A549 (cell line): ENCODE measurements around the gene TFRC. TPM values are rescaled to one million over a fixed set of nuclear protein-coding genes. Genes with fewer than 3 reads are reported as not detected.

Experiments used
- ATAC-seq, 2 experiments: fragments of 200-7000 bp in 1 of 2; fragments of >200 bp in 1 of 2; cut with Nextera tagmentation in 1 of 2; cut with Tn5 transposase in 1 of 2; 3 replicates each; pipeline versions ENCODE4 v1.8.0 to v1.9.1; 2018 to 2020; ENCODE audit warnings: mild to moderate bottlenecking in 1 of 2, moderate library complexity in 1 of 2
- CTCF ChIA-PET: fragments of 300-600 bp; sonication (Branson Sonifier 250); formaldehyde crosslinking; extraction: SDS; loops from one replicate; lab custom pipeline; 2021; ENCODE audit warnings: antibody characterized with exemption, inconsistent platforms; lab: Yijun Ruan, JAX
- POLR2A ChIA-PET: fragments of 350-600 bp; formaldehyde crosslinking; extraction: SDS; loops from one replicate; lab custom pipeline; 2021; ENCODE audit warnings: antibody characterized with exemption, inconsistent platforms; lab: Yijun Ruan, JAX
- DNase-seq, 2 experiments: peaks; one replicate each; pipeline versions ENCODE4 v3.0.0 to v3.0.0-alpha.2; 2011 to 2016; ENCODE audit warnings: low read depth in 1 of 2, low spot score in 1 of 2
- FAIRE-seq: peaks from 2 replicates; lab custom pipeline; 2011; peaks lifted over from hg19 to GRCh38; lab: Jason Lieb, UNC
- H3K27ac ChIP-seq, 2 experiments: fragments of >200 bp; sonication (Bioruptor Twin); formaldehyde crosslinking; 3 replicates each; pipeline ENCODE4 v1.5.1; 2016 to 2017
- H3K4me1 ChIP-seq: fragments of >200 bp; sonication (Bioruptor Twin); formaldehyde crosslinking; 3 replicates; pipeline ENCODE4 v1.6.1; 2016
- H3K4me2 ChIP-seq: fragments of >200 bp; sonication (Bioruptor Twin); formaldehyde crosslinking; 3 replicates; pipeline ENCODE4 v1.6.1; 2016
- H3K4me3 ChIP-seq: fragments of >200 bp; sonication (Bioruptor Twin); formaldehyde crosslinking; 3 replicates; pipeline ENCODE4 v1.5.1; 2016
- H3K9me3 ChIP-seq: fragments of >200 bp; sonication (Bioruptor Twin); formaldehyde crosslinking; 3 replicates; pipeline ENCODE4 v1.6.1; 2016
- BCL3 ChIP-seq: fragments of >200 bp; sonication (Bioruptor Twin); formaldehyde crosslinking; IDR thresholded peaks from 3 replicates; pipeline ENCODE4 v1.6.1; 2016
- CBX2 ChIP-seq: fragments of 200-600 bp; sonication (generic); IDR thresholded peaks from 2 replicates; pipeline ENCODE4 v1.6.1; 2016; ENCODE audit warnings: low read depth, mild to moderate bottlenecking, borderline replicate concordance
- CHD4 ChIP-seq: fragments of 200-600 bp; sonication (generic); IDR thresholded peaks from 2 replicates; pipeline ENCODE4 v1.6.1; 2016; ENCODE audit warnings: antibody characterized with exemption, mild to moderate bottlenecking, borderline replicate concordance
- EP300 ChIP-seq, 2 experiments: fragments of >200 bp; sonication (Bioruptor Twin); formaldehyde crosslinking; IDR thresholded peaks; 2 replicates in 1 of 2; 3 replicates in 1 of 2; pipeline ENCODE4 v1.6.1; 2016 to 2017
- FOSB ChIP-seq: fragments of 250-450 bp; sonication (Bioruptor Pico); IDR thresholded peaks from 2 replicates; pipeline ENCODE4 v1.5.0; 2020; ENCODE audit warnings: mild to moderate bottlenecking, moderate library complexity
- FOSL2 ChIP-seq, 2 experiments: fragments of 450-650 bp in 1 of 2; fragments of >200 bp in 1 of 2; sonication (Bioruptor Twin) in 1 of 2; formaldehyde crosslinking; IDR thresholded peaks; 2 replicates each; pipeline versions ENCODE4 v1.5.0 to v1.6.1; 2016 to 2020; ENCODE audit warnings: mild to moderate bottlenecking in 1 of 2, moderate library complexity in 1 of 2
- FOXS1 ChIP-seq: fragments of 250-450 bp; sonication (Bioruptor Pico); IDR thresholded peaks from 2 replicates; pipeline ENCODE4 v1.5.0; 2020; ENCODE audit warnings: mild to moderate bottlenecking, moderate library complexity
- GATA3 ChIP-seq: IDR thresholded peaks from 2 replicates; pipeline ENCODE4 v1.6.1; 2012; ENCODE audit warnings: borderline replicate concordance
- HOXB13 ChIP-seq: fragments of 250-450 bp; sonication (Bioruptor Pico); IDR thresholded peaks from 2 replicates; pipeline ENCODE4 v1.5.0; 2020; ENCODE audit warnings: low read depth, mild to moderate bottlenecking, moderate library complexity
- HOXB5 ChIP-seq: fragments of 250-450 bp; sonication (Bioruptor Pico); IDR thresholded peaks from 2 replicates; pipeline ENCODE4 v1.5.0; 2020; ENCODE audit warnings: mild to moderate bottlenecking, moderate library complexity
- JUN ChIP-seq, 2 experiments: fragments of >200 bp; sonication (Bioruptor Twin); formaldehyde crosslinking; IDR thresholded peaks; 2 replicates in 1 of 2; 3 replicates in 1 of 2; pipeline ENCODE4 v1.6.1; 2016 to 2017
- MYC ChIP-seq: IDR thresholded peaks from 2 replicates; pipeline ENCODE4 v1.6.1; 2012; ENCODE audit warnings: mild to moderate bottlenecking, inconsistent platforms, low read length, improper control_type of control experiment, borderline replicate concordance
- NPAS2 ChIP-seq: fragments of 250-450 bp; sonication (Bioruptor Pico); IDR thresholded peaks from 2 replicates; pipeline ENCODE4 v1.8.0; 2022; ENCODE audit warnings: mild to moderate bottlenecking, moderate library complexity, borderline replicate concordance
- POLR2A ChIP-seq: IDR thresholded peaks from 2 replicates; pipeline ENCODE4 v1.6.1; 2012; ENCODE audit warnings: mild to moderate bottlenecking, low read length
- POLR2AphosphoS2 ChIP-seq: conservative IDR thresholded peaks from 2 replicates; pipeline ENCODE4 v1.6.1; 2012; ENCODE audit warnings: low read length, improper control_type of control experiment, inconsistent platforms
- REST ChIP-seq: fragments of 200-600 bp; sonication (generic); IDR thresholded peaks from 2 replicates; pipeline ENCODE4 v1.6.1; 2016; ENCODE audit warnings: antibody characterized with exemption, mild to moderate bottlenecking, moderate library complexity
- RFX5 ChIP-seq: fragments of 450-650 bp; IDR thresholded peaks from 2 replicates; pipeline ENCODE4 v1.7.1; 2014; ENCODE audit warnings: antibody characterized with exemption, mild to moderate bottlenecking, moderate library complexity
- RNF2 ChIP-seq: fragments of 200-600 bp; sonication (generic); IDR thresholded peaks from 2 replicates; pipeline ENCODE4 v1.6.1; 2016; ENCODE audit warnings: low read depth, mild to moderate bottlenecking, antibody characterized with exemption, moderate library complexity, borderline replicate concordance
- SMC3 ChIP-seq: fragments of >200 bp; sonication (Bioruptor Twin); formaldehyde crosslinking; IDR thresholded peaks from 3 replicates; pipeline ENCODE4 v1.6.1; 2018; ENCODE audit warnings: inconsistent platforms
- TFCP2L1 ChIP-seq: fragments of 250-450 bp; sonication (Bioruptor Pico); IDR thresholded peaks from 2 replicates; pipeline ENCODE4 v1.5.0; 2021; ENCODE audit warnings: mild to moderate bottlenecking
- TP53 ChIP-seq: fragments of 250-450 bp; sonication (Bioruptor Pico); IDR thresholded peaks from 2 replicates; pipeline ENCODE4 v1.5.0; 2021; ENCODE audit warnings: mild to moderate bottlenecking, moderate library complexity
- USF2 ChIP-seq: fragments of 450-650 bp; IDR thresholded peaks from 2 replicates; pipeline ENCODE4 v1.6.1; 2014; ENCODE audit warnings: antibody characterized with exemption
- ZC3H11A ChIP-seq: fragments of 450-650 bp; IDR thresholded peaks from 2 replicates; pipeline ENCODE4 v1.6.1; 2014; ENCODE audit warnings: antibody characterized with exemption, mild to moderate bottlenecking
- ZFP36 ChIP-seq: fragments of 450-650 bp; IDR thresholded peaks from 2 replicates; pipeline ENCODE4 v1.6.1; 2014; ENCODE audit warnings: borderline replicate concordance; ENCODE audit not compliant: partially characterized antibody
- WGBS: methylation state at CpG from one replicate; pipeline ENCODE4 v1.1.6; 2017; ENCODE audit errors: missing lambda C conversion rate; 5-methylcytosine and 5-hydroxymethylcytosine counted together
- polyA plus RNA-seq, 4 experiments: library from polyadenylated mRNA; depleted of rRNA in 3 of 4; stranded (reverse); fragments of >200 nt; fragmentation: RNase III in 1 of 4; extraction: RNeasy Plus Mini Kit Qiagen cat#74134 plus additional on column Dnase treatment in 1 of 4; gene quantifications; 2 replicates in 3 of 4; 3 replicates in 1 of 4; pipeline ENCODE4 v1.2.3, GENCODE V29; 2011 to 2017

The TFRC gene
- polyA plus RNA-seq, 2 of the 4 experiments (the other 2 are of a cell fraction): 132 to 147 TPM

- no peak for TF ChIP-seq RNF2
- peak; percentile 48; the same call in 1 of the 2 replicates for TF ChIP-seq GATA3
- no peak for TF ChIP-seq FOXS1 (CRISPR knock-in tag)
- TF ChIP-seq FOSL2 (IDR thresholded peaks at IDR 0.05): no peak
- peak; percentile 38 for TF ChIP-seq FOSL2 (CRISPR knock-in tag; IDR thresholded peaks at IDR 0.05)
- TF ChIP-seq HOXB13: no peak
- TF ChIP-seq HOXB5 (CRISPR knock-in tag): no peak
- no peak for TF ChIP-seq ZFP36
- no peak for TF ChIP-seq SMC3
- TF ChIP-seq POLR2AphosphoS2: no peak
- no peak for TF ChIP-seq MYC
- TF ChIP-seq CBX2: no peak
- peak; percentile 98 for TF ChIP-seq POLR2A
- TF ChIP-seq JUN (IDR thresholded peaks at IDR 0.05): peak; percentile 60 to 92; a peak in 4 of 5 replicates
- no peak for TF ChIP-seq TP53
- peak; percentile 93 for TF ChIP-seq BCL3
- no peak for TF ChIP-seq NPAS2 (CRISPR knock-in tag)
- no peak for TF ChIP-seq FOSB (CRISPR knock-in tag)
- TF ChIP-seq EP300 (IDR thresholded peaks at IDR 0.05): no peak
- no peak for TF ChIP-seq RFX5
- TF ChIP-seq REST: peak; percentile 73
- TF ChIP-seq USF2: no peak
- no peak for TF ChIP-seq CHD4
- TF ChIP-seq ZC3H11A: no peak
These were observed at the start of gene TFRC (continued) for GRCh38 chr3:196081834-196082618.

GRCh38 chr3:196128172-196128843 lies 46.4 kb upstream of the TFRC start:
- FAIRE-seq (no peak), ATAC-seq (no peak), DNase-seq (no peak)
- H3K4me1 ChIP-seq: no peaks in the 10 kb centered on the region
- no peaks in the 10 kb centered on the region for H3K9me3 ChIP-seq
- WGBS: 92% methylated on average over 16 of the region's 21 CpGs
- no peak for TF ChIP-seq TFCP2L1
- CTCF ChIA-PET: interaction anchor here (1.8 kb wide), 1 partner anchor 55 kb away, joined by 5 read pairs; no protein-coding TSS in a partner anchor
- POLR2A ChIA-PET: no interaction called here
- H3K4me2 ChIP-seq: no peak overlapping the region
- H3K27ac ChIP-seq: no peak overlapping the region
- no peak overlapping the region for H3K4me3 ChIP-seq
